Esophagus squamous epithelium (tissue), 5 donors: ENCODE measurements around the gene GNAL. TPM values are rescaled to one million over a fixed set of nuclear protein-coding genes. Genes with fewer than 3 reads are reported as not detected.

Source experiments
- DNase-seq: peaks from one replicate; lab custom pipeline; 2025; lab: John Stamatoyannopoulos, UW
- H3K27ac ChIP-seq, 4 donors: fragments of 200-600 bp; sonication (generic); one replicate each; pipeline ENCODE4 v1.5.1; 2016 to 2019; ENCODE audit warnings: mild to moderate bottlenecking in 1 of 4
- H3K27me3 ChIP-seq, 4 donors: fragments of 200-600 bp; sonication (generic); 1 replicate in 3 of 4; 2 replicates in 1 of 4; pipeline versions ENCODE4 v1.5.1 to v1.6.0; 2017 to 2021; ENCODE audit warnings: antibody characterized with exemption in 1 of 4
- H3K36me3 ChIP-seq, 3 donors: fragments of 200-600 bp; sonication (generic); one replicate each; pipeline ENCODE4 v1.5.1; 2016 to 2019
- H3K4me1 ChIP-seq, 3 donors: fragments of 200-600 bp; sonication (generic); one replicate each; pipeline ENCODE4 v1.5.1; 2017 to 2019
- H3K4me3 ChIP-seq, 4 donors: fragments of 200-600 bp; sonication (generic); 1 replicate in 3 of 4; 2 replicates in 1 of 4; pipeline ENCODE4 v1.5.1; 2016 to 2019; ENCODE audit warnings: mild to moderate bottlenecking in 2 of 4, moderate library complexity in 1 of 4
- H3K9me3 ChIP-seq, 3 donors: fragments of 200-600 bp; sonication (generic); one replicate each; pipeline ENCODE4 v1.5.1; 2016 to 2019
- POLR2A ChIP-seq, 4 donors: fragments of 450-650 bp; IDR thresholded peaks; one replicate each; pipeline ENCODE4 v1.6.1; 2017; ENCODE audit warnings: antibody characterized with exemption in 4 of 4, mild to moderate bottlenecking in 4 of 4, moderate library complexity in 3 of 4
- WGBS, 2 donors: methylation state at CpG; one replicate each; pipeline ENCODE4 v1.1.5; 2018; 5-methylcytosine and 5-hydroxymethylcytosine counted together
- intact Hi-C: fragments of 100-400 bp; cut with DNase I; formaldehyde crosslinking; loops from one replicate; pipeline ENCODE4 v1.15.0; 2022
- total RNA-seq, 4 donors: library from RNA; depleted of rRNA; stranded (reverse); fragments of >200 nt; gene quantifications; one replicate each; pipeline ENCODE4 v1.1.0, GENCODE V29; 2016
- TF ChIP-seq, protein P1 (sequence below), 6 experiments: fragments of 450-650 bp in 4 of 6; fragments of 200-600 bp in 2 of 6; sonication (generic) in 2 of 6; IDR thresholded peaks; one replicate each; pipeline ENCODE4 v1.5.1; 2016 to 2019; ENCODE audit warnings: antibody characterized with exemption in 6 of 6, mild to moderate bottlenecking in 4 of 6, moderate library complexity in 4 of 6
- donor health status: DM: yes; HTN: yes; CAD: no.

The GNAL gene
- total RNA-seq, 4 donors from 2014 or later, result 2.4 to 23.4 (median 7.0) TPM

DNA sequence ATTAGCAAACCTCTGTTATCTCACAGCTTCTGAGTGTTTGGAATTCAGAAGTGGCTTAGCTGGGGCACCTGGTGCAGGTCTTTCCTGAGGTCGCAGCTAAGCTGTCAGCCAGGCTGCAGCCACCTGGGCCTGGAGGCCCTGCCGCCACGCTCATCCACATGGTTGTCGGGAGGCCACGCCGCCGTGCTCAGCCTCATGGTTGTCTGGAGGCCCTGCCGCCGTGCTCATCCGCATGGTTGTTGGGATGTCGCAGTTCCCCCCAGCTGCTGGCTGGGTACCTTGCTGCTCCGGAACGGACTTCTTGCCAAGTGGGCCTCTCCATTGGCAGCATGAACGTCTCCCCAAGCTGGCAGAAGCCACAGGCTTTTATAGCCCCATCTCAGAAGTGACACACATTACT is 243.3 kb downstream of the GNAL start:
- TF ChIP-seq, protein P1, sequence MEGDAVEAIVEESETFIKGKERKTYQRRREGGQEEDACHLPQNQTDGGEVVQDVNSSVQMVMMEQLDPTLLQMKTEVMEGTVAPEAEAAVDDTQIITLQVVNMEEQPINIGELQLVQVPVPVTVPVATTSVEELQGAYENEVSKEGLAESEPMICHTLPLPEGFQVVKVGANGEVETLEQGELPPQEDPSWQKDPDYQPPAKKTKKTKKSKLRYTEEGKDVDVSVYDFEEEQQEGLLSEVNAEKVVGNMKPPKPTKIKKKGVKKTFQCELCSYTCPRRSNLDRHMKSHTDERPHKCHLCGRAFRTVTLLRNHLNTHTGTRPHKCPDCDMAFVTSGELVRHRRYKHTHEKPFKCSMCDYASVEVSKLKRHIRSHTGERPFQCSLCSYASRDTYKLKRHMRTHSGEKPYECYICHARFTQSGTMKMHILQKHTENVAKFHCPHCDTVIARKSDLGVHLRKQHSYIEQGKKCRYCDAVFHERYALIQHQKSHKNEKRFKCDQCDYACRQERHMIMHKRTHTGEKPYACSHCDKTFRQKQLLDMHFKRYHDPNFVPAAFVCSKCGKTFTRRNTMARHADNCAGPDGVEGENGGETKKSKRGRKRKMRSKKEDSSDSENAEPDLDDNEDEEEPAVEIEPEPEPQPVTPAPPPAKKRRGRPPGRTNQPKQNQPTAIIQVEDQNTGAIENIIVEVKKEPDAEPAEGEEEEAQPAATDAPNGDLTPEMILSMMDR (IDR thresholded peaks at IDR 0.05), result no peak
- no peak for TF ChIP-seq POLR2A (IDR thresholded peaks at IDR 0.05)
- no peaks in the 10 kb centered on the region for H3K27me3 ChIP-seq
- no peaks in the 10 kb centered on the region for H3K4me1 ChIP-seq
- DNase-seq, result no peak
- H3K27ac ChIP-seq, result no peak overlapping the region
- H3K36me3 ChIP-seq, result no peaks in the 10 kb centered on the region
- H3K9me3 ChIP-seq, result no peaks in the 10 kb centered on the region
- WGBS, 2 donors, result 70 to 97% methylated on average over 2 to 11 of the region's 14 CpGs
- no peak overlapping the region for H3K4me3 ChIP-seq
- intact Hi-C loops, result no loop called here

Other genes with a start within 250 kb of the GNAL start
- not detected for gene SLC35G4, start 79.7 kb upstream of the GNAL start, total RNA-seq
- gene CHMP1B, start 162.1 kb downstream of the GNAL start, total RNA-seq, result 10 to 100 TPM; 35.3 to 48.3 (median 42.3) TPM
- 10 to 100 TPM; 13.9 to 22.4 (median 15.6) TPM for gene MPPE1, start 219.1 kb downstream of the GNAL start, total RNA-seq